Neural cell (in vitro differentiated cells): ENCODE measurements around the gene FBLN5.

ENCODE experiments used
- EP300 ChIP-seq: fragments of 450-650 bp; conservative IDR thresholded peaks from 2 replicates; pipeline ENCODE4 v1.6.1; 2014; ENCODE audit warnings: antibody characterized with exemption, mild to moderate bottlenecking, moderate library complexity; ENCODE audit not compliant: poor library complexity, severe bottlenecking
- EZH2 ChIP-seq: fragments of 200-600, 300-800 bp; shearing (Covaris generic), sonication (generic); IDR thresholded peaks from 2 replicates; pipeline ENCODE4 v1.6.1; 2014; ENCODE audit warnings: antibody characterized with exemption, low read length, borderline replicate concordance, mild to moderate bottlenecking; ENCODE audit not compliant: insufficient read depth, poor library complexity, severe bottlenecking
- RAD21 ChIP-seq: fragments of 450-650 bp; conservative IDR thresholded peaks from 2 replicates; pipeline ENCODE4 v1.6.1; 2014; ENCODE audit warnings: antibody characterized with exemption, mild to moderate bottlenecking, moderate library complexity
- TF ChIP-seq, protein P1 (sequence below): fragments of 450-650 bp; IDR thresholded peaks from 2 replicates; pipeline ENCODE4 v1.5.1; 2014; ENCODE audit warnings: antibody characterized with exemption, mild to moderate bottlenecking, moderate library complexity; ENCODE audit not compliant: poor library complexity, severe bottlenecking

DNA sequence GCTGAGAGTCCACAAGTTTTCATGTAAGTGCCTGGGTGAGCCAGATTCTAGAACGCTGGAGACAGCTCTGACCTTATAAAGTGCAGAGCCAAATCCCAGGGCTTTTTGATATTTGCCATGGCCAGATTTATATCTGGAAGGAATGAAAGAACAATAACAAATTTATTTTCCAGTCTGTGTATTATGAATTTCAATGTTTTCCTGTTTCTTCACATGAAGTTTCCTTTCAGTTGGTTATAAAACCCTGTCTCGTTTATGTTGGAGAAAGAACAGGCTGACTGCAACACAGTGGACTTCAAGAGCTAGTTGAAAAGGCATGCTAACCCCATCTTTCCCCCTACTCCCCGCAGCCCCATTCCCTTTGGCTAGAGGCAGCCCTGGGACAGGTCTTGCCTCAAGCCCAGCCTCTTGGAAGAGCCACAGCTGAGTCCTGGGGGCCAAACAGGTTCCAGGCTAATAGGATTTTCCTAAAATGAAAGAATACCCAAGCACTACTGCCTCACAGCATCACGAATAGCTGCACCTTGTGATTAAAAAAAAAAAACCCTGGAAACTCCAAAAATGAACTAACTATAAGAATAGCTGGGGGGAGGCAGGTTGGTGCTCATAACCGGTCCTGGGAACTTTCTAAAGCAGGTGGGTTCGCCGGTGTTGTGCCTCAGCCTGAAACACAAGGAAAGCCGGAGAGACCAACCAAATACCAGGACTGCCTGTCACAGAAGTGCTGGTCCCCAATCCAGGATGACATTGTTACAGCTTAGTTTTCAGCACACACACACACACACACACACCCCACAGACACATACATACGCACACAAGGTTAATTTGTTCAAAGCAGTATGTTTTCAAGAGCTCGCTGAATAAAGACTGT lies 1.5 kb downstream of the FBLN5 start:
- TF ChIP-seq, protein P1, sequence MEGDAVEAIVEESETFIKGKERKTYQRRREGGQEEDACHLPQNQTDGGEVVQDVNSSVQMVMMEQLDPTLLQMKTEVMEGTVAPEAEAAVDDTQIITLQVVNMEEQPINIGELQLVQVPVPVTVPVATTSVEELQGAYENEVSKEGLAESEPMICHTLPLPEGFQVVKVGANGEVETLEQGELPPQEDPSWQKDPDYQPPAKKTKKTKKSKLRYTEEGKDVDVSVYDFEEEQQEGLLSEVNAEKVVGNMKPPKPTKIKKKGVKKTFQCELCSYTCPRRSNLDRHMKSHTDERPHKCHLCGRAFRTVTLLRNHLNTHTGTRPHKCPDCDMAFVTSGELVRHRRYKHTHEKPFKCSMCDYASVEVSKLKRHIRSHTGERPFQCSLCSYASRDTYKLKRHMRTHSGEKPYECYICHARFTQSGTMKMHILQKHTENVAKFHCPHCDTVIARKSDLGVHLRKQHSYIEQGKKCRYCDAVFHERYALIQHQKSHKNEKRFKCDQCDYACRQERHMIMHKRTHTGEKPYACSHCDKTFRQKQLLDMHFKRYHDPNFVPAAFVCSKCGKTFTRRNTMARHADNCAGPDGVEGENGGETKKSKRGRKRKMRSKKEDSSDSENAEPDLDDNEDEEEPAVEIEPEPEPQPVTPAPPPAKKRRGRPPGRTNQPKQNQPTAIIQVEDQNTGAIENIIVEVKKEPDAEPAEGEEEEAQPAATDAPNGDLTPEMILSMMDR = no peak
- no peak for TF ChIP-seq EP300
- TF ChIP-seq RAD21 = no peak
- TF ChIP-seq EZH2 = no peak
